Activated naive CD8-positive, alpha-beta T cell treated with anti-CD3 and anti-CD28 coated beads for 36 hours (primary cell): ENCODE measurements around the gene PTCD3. TPM values are rescaled to one million over a fixed set of nuclear protein-coding genes. Genes with fewer than 3 reads are reported as not detected.

Experiments
- DNase-seq: peaks from one replicate; pipeline ENCODE4 v3.0.0; 2021
- H3K27ac Mint-ChIP-seq: one replicate; pipeline ENCODE4 v1.8.0; 2022; ENCODE audit warnings: mild to moderate bottlenecking, moderate library complexity, mixed read lengths
- H3K27me3 Mint-ChIP-seq: one replicate; pipeline ENCODE4 v1.8.0; 2022; ENCODE audit warnings: mild to moderate bottlenecking, mixed read lengths
- H3K36me3 Mint-ChIP-seq: one replicate; pipeline ENCODE4 v1.8.0; 2021; ENCODE audit warnings: mild to moderate bottlenecking, mixed read lengths
- H3K4me1 Mint-ChIP-seq: one replicate; pipeline ENCODE4 v1.8.0; 2021; ENCODE audit warnings: mixed read lengths
- H3K4me3 Mint-ChIP-seq: one replicate; pipeline ENCODE4 v1.8.0; 2022; ENCODE audit warnings: mild to moderate bottlenecking, moderate library complexity, mixed read lengths
- H3K9me3 Mint-ChIP-seq: one replicate; pipeline ENCODE4 v1.8.0; 2022; ENCODE audit warnings: mixed read lengths
- total RNA-seq, 2 experiments: library from RNA; stranded (reverse); gene quantifications; one replicate each; pipeline ENCODE4 v1.2.3, GENCODE V29; 2021

The PTCD3 gene
- total RNA-seq, 2 experiments from 2014 or later = 161 to 162 TPM

GRCh38 chr2:86107031-86107430, 996 bp downstream of the PTCD3 start:
- Mint-ChIP-seq H3K9me3 (peaks cover 3% of the 10 kb centered on the region), H3K36me3 (peaks cover 48% of the 10 kb centered on the region), H3K4me1 (peaks cover 43% of the 10 kb centered on the region), H3K27me3 (no peaks in the 10 kb centered on the region), H3K27ac (peak overlapping the region; percentile 99), H3K4me3 (peak overlapping the region; percentile 96)
- no peak for DNase-seq

- Mint-ChIP-seq H3K4me3 (no peak overlapping the region), H3K9me3 (no peaks in the 10 kb centered on the region), H3K27me3 (no peaks in the 10 kb centered on the region), H3K27ac (peak overlapping the region; percentile 21), H3K4me1 (peaks cover 4% of the 10 kb centered on the region), H3K36me3 (peaks cover 27% of the 10 kb centered on the region)
- no peak for DNase-seq
These were observed 12.1 kb downstream of the PTCD3 start for GRCh38 chr2:86118130-86118529.

GRCh38 chr2:86123328-86123925, 17.4 kb downstream of the PTCD3 start:
- H3K9me3 Mint-ChIP-seq = no peaks in the 10 kb centered on the region
- no peak overlapping the region for H3K4me3 Mint-ChIP-seq
- no peaks in the 10 kb centered on the region for H3K27me3 Mint-ChIP-seq
- peaks cover 22% of the 10 kb centered on the region for H3K36me3 Mint-ChIP-seq
- no peaks in the 10 kb centered on the region for H3K4me1 Mint-ChIP-seq
- no peak for DNase-seq
- peak overlapping the region; percentile 1 for H3K27ac Mint-ChIP-seq

- Mint-ChIP-seq H3K27me3 (no peaks in the 10 kb centered on the region), H3K27ac (no peak overlapping the region), H3K36me3 (peaks cover 20% of the 10 kb centered on the region), H3K9me3 (no peaks in the 10 kb centered on the region), H3K4me3 (no peak overlapping the region), H3K4me1 (no peaks in the 10 kb centered on the region)
- DNase-seq = no peak
These were observed 18.6 kb downstream of the PTCD3 start for GRCh38 chr2:86124683-86125082.

- Mint-ChIP-seq H3K27ac (no peak overlapping the region), H3K9me3 (no peaks in the 10 kb centered on the region), H3K27me3 (no peaks in the 10 kb centered on the region), H3K36me3 (peaks cover 54% of the 10 kb centered on the region), H3K4me3 (no peak overlapping the region), H3K4me1 (peaks cover 11% of the 10 kb centered on the region)
- no peak for DNase-seq
These were observed 28.7 kb downstream of the PTCD3 start for GRCh38 chr2:86134709-86135108.

GRCh38 chr2:86135653-86136052, 29.6 kb downstream of the PTCD3 start:
- Mint-ChIP-seq H3K4me1 (peaks cover 16% of the 10 kb centered on the region), H3K36me3 (peaks cover 54% of the 10 kb centered on the region), H3K4me3 (no peak overlapping the region), H3K9me3 (no peaks in the 10 kb centered on the region), H3K27ac (no peak overlapping the region), H3K27me3 (no peaks in the 10 kb centered on the region)
- no peak for DNase-seq

- Mint-ChIP-seq H3K27ac (no peak overlapping the region), H3K9me3 (no peaks in the 10 kb centered on the region), H3K27me3 (no peaks in the 10 kb centered on the region), H3K4me3 (no peak overlapping the region), H3K36me3 (peaks cover 52% of the 10 kb centered on the region), H3K4me1 (peaks cover 19% of the 10 kb centered on the region)
- DNase-seq = no peak
These were observed 30.1 kb downstream of the PTCD3 start for GRCh38 chr2:86136141-86136540.

GRCh38 chr2:86138736-86139625, 32.9 kb downstream of the PTCD3 start:
- Mint-ChIP-seq H3K27ac (peak overlapping the region; percentile 66), H3K4me1 (peaks cover 19% of the 10 kb centered on the region), H3K9me3 (no peaks in the 10 kb centered on the region), H3K4me3 (peak overlapping the region; percentile 18), H3K36me3 (peaks cover 51% of the 10 kb centered on the region), H3K27me3 (no peaks in the 10 kb centered on the region)
- DNase-seq = no peak

- H3K9me3 Mint-ChIP-seq = no peaks in the 10 kb centered on the region
- no peaks in the 10 kb centered on the region for H3K27me3 Mint-ChIP-seq
- no peak overlapping the region for H3K4me3 Mint-ChIP-seq
- no peak for DNase-seq
- peak overlapping the region; percentile 34 for H3K27ac Mint-ChIP-seq
- H3K4me1 Mint-ChIP-seq = peaks cover 19% of the 10 kb centered on the region
- peaks cover 53% of the 10 kb centered on the region for H3K36me3 Mint-ChIP-seq
These were observed 33.9 kb downstream of the PTCD3 start for GRCh38 chr2:86139981-86140380.

- H3K4me3 Mint-ChIP-seq = peak overlapping the region; percentile 6
- H3K4me1 Mint-ChIP-seq = peaks cover 19% of the 10 kb centered on the region
- H3K27me3 Mint-ChIP-seq = no peaks in the 10 kb centered on the region
- H3K36me3 Mint-ChIP-seq = peaks cover 53% of the 10 kb centered on the region
- no peaks in the 10 kb centered on the region for H3K9me3 Mint-ChIP-seq
- H3K27ac Mint-ChIP-seq = peak overlapping the region; percentile 54
- DNase-seq = no peak
These were observed 34.9 kb downstream of the PTCD3 start for GRCh38 chr2:86140969-86141392.

- peaks cover 41% of the 10 kb centered on the region for H3K36me3 Mint-ChIP-seq
- peak overlapping the region; percentile 12 for H3K27ac Mint-ChIP-seq
- peaks cover 20% of the 10 kb centered on the region for H3K4me1 Mint-ChIP-seq
- H3K4me3 Mint-ChIP-seq = no peak overlapping the region
- DNase-seq = no peak
- no peaks in the 10 kb centered on the region for H3K27me3 Mint-ChIP-seq
- H3K9me3 Mint-ChIP-seq = no peaks in the 10 kb centered on the region
These were observed 36.6 kb downstream of the PTCD3 start for GRCh38 chr2:86142436-86143257.

GRCh38 chr2:86143307-86143706, 37.3 kb downstream of the PTCD3 start:
- Mint-ChIP-seq H3K4me3 (no peak overlapping the region), H3K27ac (no peak overlapping the region), H3K9me3 (no peaks in the 10 kb centered on the region), H3K27me3 (no peaks in the 10 kb centered on the region), H3K36me3 (peaks cover 40% of the 10 kb centered on the region), H3K4me1 (peaks cover 23% of the 10 kb centered on the region)
- DNase-seq = no peak

GRCh38 chr2:86143926-86144685, 38.1 kb downstream of the PTCD3 start:
- Mint-ChIP-seq H3K36me3 (peaks cover 36% of the 10 kb centered on the region), H3K27me3 (no peaks in the 10 kb centered on the region), H3K4me3 (no peak overlapping the region), H3K27ac (peak overlapping the region; percentile 72), H3K9me3 (no peaks in the 10 kb centered on the region), H3K4me1 (peaks cover 19% of the 10 kb centered on the region)
- DNase-seq = no peak

- Mint-ChIP-seq H3K27ac (peak overlapping the region; percentile 81), H3K36me3 (peaks cover 36% of the 10 kb centered on the region), H3K9me3 (no peaks in the 10 kb centered on the region), H3K27me3 (no peaks in the 10 kb centered on the region), H3K4me1 (peaks cover 7% of the 10 kb centered on the region), H3K4me3 (no peak overlapping the region)
- DNase-seq = no peak
These were observed 41.8 kb downstream of the PTCD3 start for GRCh38 chr2:86147793-86148192.
